WERI-Rb-1 (cell line): ENCODE results near the gene WTAP.
"Not testable (repeated sequence)": the region's sequence is repeated elsewhere in the genome, so short reads cannot be mapped to it uniquely, and the experiment has no call there.

Source experiments
- DNase-seq: peaks from one replicate; pipeline ENCODE4 v3.0.0-alpha.2; 2020
- H3K27ac ChIP-seq: fragments of 250-450 bp; sonication (Bioruptor Pico); 2 replicates; pipeline ENCODE4 v1.5.1; 2020; ENCODE audit warnings: mild to moderate bottlenecking, moderate library complexity
- H3K27me3 ChIP-seq: fragments of 250-450 bp; sonication (Bioruptor Pico); 2 replicates; pipeline ENCODE4 v1.5.1; 2021; ENCODE audit warnings: mild to moderate bottlenecking, low read depth, moderate library complexity; ENCODE audit not compliant: insufficient read depth, severe bottlenecking
- H3K36me3 ChIP-seq: fragments of 250-450 bp; sonication (Bioruptor Pico); 2 replicates; pipeline ENCODE4 v1.5.1; 2020; ENCODE audit warnings: mild to moderate bottlenecking, moderate library complexity
- H3K4me3 ChIP-seq: 2 replicates; pipeline ENCODE4 v1.5.1; 2011; ENCODE audit warnings: low read depth, mild to moderate bottlenecking, control low read depth, low read length
- H3K9me3 ChIP-seq: fragments of 250-450 bp; sonication (Bioruptor Pico); 2 replicates; pipeline ENCODE4 v1.5.1; 2021; ENCODE audit warnings: mild to moderate bottlenecking, moderate library complexity; ENCODE audit not compliant: severe bottlenecking
- CTCF ChIP-seq: IDR thresholded peaks from 2 replicates; pipeline ENCODE4 v1.5.1; 2011; ENCODE audit warnings: low read depth, mild to moderate bottlenecking, control low read depth, inconsistent platforms, low read length

WTAP gene

GRCh38 chr6:159723259-159723658, 4.0 kb upstream of the WTAP start:
- DNase-seq: no peak
- TF ChIP-seq CTCF: no peak
- no peak overlapping the region for H3K4me3 ChIP-seq
- peaks cover 21% of the 10 kb centered on the region for H3K36me3 ChIP-seq
- H3K9me3 ChIP-seq: no peaks in the 10 kb centered on the region
- no peaks in the 10 kb centered on the region for H3K27me3 ChIP-seq
- no peak overlapping the region for H3K27ac ChIP-seq

DNA sequence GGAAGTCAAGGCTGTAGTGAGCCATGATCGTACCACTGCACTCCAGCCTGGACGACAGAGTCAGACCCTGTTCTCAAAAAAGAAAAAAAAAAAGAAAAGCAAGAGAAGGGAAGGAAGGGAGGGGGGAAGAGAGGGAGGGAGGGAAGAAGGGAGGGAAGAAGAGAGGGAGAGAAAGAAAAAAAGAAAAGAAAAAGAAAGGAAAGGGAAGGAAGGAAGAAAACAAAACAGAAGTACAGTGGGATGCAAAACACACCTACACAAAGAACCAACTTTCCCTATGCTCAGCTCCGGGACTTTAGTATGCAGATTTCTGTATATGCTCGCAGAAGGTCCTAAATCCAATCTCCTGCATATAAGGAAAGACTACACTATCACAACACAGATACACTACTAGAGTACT, 2.5 kb upstream of the WTAP start:
- Histone ChIP-seq H3K27me3 (no peaks in the 10 kb centered on the region), H3K4me3 (no peak overlapping the region), H3K36me3 (peaks cover 36% of the 10 kb centered on the region), H3K9me3 (no peaks in the 10 kb centered on the region), H3K27ac (no peak overlapping the region)
- no peak for DNase-seq
- TF ChIP-seq CTCF: no peak

DNA sequence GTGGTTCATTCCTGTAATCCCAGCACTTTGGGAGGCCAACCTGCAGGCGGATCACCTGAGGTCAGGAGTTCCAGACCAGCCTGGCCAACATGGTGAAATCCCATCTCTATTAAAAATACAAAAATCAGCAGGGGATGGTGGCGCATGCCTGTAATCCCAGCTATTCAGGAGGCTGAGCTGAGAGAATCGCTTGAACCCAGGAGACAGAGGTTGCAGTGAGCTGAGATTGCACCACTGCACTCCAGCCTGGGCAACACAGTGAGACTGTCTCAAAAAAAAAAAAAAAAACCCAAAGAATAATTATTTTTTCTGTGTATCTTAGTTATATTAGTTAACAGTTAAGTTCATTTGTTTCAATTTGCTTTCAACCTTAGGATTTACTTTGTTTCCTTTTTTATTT, 2.1 kb upstream of the WTAP start:
- not testable (repeated sequence) for H3K9me3 ChIP-seq, H3K27me3 ChIP-seq, H3K4me3 ChIP-seq
- peak; percentile 16 for DNase-seq
- Histone ChIP-seq H3K27ac (peak overlapping the region; percentile 100; the same call in 1 of the 2 replicates), H3K36me3 (peaks cover 39% of the 10 kb centered on the region)

- Histone ChIP-seq H3K36me3 (peaks cover 42% of the 10 kb centered on the region), H3K4me3 (peak overlapping the region; percentile 95), H3K27ac (peak overlapping the region; percentile 100), H3K27me3 (no peaks in the 10 kb centered on the region), H3K9me3 (no peaks in the 10 kb centered on the region)
- no peak for TF ChIP-seq CTCF
- DNase-seq: peak; percentile 70
Observed at GRCh38 chr6:159726255-159726917, 920 bp upstream of the WTAP start.

GRCh38 chr6:159727717-159728445, 575 bp downstream of the WTAP start:
- H3K27ac ChIP-seq: peak overlapping the region; percentile 100
- H3K4me3 ChIP-seq: peak overlapping the region; percentile 99
- TF ChIP-seq CTCF: no peak
- H3K27me3 ChIP-seq: no peaks in the 10 kb centered on the region
- H3K36me3 ChIP-seq: peaks cover 46% of the 10 kb centered on the region
- no peaks in the 10 kb centered on the region for H3K9me3 ChIP-seq
- DNase-seq: no peak

GRCh38 chr6:159728531-159728964, 1.2 kb downstream of the WTAP start:
- Histone ChIP-seq H3K9me3 (no peaks in the 10 kb centered on the region), H3K36me3 (peaks cover 43% of the 10 kb centered on the region), H3K27ac (peak overlapping the region; percentile 100), H3K27me3 (no peaks in the 10 kb centered on the region), H3K4me3 (peak overlapping the region; percentile 99)
- no peak for DNase-seq
- no peak for TF ChIP-seq CTCF
